GF-D8 (cell line): Measurements from ENCODE around the gene HLA-DMB.

Source experiments
- DNase-seq: peaks from one replicate; lab custom pipeline; 2025; lab: John Stamatoyannopoulos, UW

HLA-DMB gene

DNA sequence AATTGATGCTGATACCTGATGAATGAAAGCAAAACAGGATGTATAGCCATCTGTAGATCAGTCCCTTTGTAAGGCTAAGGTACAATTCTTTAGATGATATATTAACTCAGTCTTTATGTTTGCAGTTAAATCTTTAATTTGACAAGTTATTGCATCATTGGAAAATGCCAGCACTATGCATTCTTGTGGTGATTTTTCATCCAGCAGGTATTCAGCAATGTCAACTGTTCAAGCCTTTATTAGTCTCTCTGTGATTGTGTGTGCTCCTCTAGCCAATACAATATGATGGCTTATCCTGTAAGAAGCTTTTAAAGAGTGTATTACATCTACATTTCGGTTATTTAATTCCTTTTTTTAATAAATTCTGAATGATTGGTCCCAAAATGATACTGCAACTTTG, 34.3 kb downstream of the HLA-DMB start:
- DNase-seq = no peak

DNA sequence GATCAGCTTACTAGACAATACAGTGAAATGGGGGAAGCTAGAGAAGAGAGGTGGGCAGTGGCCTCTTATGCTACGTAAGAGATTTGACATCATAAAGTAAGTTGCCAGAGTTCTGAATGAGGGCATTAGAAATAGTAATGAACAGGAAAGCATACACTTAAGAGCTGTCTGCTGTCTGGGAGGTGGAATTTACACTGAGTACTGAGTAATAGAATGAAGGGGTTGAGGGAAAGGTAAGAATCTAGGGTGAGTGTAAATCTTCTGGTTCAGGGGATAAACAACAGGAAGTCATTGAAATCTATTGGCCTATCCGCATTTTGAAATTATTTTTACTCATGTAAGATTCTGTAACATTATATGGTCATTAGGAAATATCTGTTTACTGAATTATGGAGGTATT, 35.8 kb downstream of the HLA-DMB start:
- no peak for DNase-seq

DNA sequence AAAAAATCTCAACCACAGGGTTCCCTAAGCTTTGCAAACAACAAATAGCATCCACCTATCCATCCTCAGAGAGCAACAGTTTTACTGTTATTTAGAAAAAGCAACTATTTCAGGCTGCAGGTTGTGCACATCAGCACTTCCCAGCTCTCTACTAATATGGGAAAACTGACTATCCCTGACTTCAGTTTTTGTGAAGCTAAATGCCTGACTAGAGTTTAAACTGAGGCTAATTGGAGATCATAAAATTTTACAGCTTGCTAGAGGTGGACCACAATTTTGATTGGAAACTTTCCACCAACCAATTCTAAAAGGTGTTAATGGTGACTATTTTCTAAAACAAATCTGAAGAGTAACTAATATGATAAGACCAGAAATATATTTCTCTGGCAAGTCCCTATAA, 36.9 kb downstream of the HLA-DMB start:
- no peak for DNase-seq

DNA sequence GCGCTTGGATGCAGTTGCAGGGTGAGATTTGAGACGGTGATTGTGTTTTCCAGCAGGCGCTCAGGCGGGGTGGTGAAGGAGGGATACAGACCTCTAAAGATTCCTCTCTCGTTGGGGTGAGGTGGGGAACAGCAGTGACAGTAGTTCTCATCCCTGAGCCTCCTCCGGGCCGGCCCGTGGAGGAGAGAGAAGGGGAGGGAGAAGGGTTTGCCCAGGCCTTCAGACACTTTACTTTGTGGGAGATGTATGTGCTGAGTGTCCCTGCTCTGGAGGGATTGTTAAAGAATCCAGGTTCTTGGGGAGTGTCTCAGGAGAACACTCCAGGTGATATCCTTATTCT, 45.9 kb downstream of the HLA-DMB start:
- DNase-seq = no peak

DNA sequence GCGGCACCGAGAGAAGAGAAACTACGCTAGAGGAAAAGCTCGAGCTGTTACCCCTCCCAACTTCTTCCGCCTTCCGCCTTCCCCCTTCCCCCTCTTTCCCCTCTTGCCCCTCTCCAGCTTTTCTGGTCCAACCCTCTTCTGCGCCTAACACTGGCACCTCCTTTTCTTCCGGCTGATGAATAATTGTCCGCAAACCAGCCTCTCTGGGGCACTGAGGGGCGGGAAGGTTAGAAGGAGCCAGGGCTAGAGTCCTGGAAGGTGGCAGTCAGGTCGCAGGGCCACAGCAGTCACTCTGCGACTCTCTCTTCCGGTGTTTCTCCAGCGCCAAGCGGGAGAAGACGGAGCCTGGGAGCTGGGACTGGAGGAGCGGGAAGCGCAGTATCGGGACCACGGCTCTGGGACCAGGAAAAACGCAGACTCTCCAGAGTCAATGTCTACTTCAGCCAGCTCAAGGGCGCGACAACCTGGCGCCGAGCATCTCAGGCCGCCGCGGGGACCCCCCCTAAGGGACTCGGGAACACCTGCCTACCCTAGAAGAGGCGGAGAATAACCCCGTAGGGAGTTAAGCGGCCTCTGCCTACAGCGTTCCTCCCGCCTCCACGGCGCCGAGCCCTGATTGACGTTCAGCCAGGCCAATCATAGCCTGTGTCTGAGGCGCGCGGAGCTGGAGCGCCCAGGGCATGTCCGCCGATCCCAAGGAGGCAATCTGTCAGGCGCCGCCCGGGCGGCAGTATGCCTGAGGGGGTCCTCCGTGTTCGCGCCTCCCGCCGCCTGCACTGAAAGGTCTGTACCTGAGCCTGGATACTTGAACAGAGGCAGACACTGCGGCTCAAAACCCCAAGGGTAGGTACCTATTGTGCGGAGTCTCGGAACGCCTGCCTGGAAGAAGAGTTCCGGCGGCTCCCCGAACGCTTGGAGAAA, 46.5 kb downstream of the HLA-DMB start:
- DNase-seq = peak; percentile 61

DNA sequence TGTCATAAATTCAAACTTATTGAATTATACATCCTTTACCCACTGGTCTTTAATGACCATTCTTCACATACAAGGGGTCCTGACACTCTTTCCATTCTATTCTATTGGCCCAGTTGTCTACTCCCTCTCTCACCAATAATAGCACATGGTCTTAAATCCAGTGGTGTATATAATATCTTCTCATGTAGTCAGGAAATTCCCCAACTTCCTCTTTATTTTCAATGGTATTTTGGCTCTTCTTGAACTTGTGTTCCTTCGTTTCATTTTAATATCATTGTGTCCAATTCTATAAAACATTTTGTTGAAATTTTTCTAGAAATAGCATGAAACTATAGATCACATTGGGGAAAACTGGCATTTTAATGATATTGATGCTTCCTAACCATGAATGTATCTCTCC, 50.0 kb downstream of the HLA-DMB start:
- DNase-seq = no peak

DNA sequence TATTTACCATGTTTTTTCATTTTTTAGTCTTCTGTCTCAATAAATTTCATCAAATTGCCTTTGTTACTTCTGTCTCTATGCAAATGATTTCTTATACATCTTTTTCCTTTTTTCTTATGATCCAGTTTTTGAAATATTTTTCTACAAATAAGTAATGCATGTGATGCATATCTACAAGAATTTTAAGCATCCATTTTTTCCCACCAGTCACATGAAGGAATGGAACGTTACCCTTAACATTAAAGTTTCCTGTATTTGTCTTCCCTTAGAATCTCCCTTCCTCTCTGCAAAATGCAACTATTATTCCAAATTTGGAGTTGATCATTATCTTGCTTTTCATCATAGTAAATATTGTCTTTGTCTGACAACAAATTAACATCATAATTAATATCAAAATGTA, 51.3 kb downstream of the HLA-DMB start:
- DNase-seq = no peak

DNA sequence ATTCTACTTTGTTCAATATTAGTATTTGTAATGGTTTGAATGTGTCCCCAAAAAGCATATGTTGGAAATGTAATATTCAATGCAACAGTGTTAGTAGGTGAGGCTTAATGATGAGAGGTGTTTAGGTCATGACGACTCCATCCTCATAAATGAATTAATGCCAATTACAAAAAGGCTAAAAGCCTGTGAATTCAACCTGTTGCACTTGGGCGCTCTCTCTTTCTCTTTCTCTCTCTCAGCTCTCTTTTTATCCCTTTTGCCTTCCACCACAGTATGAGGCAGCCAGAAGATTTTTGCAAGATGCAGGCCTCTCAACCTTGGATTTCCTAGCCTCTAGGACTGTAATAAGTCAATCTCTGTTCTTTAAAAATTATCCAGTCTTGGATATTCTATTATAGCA, 52.3 kb downstream of the HLA-DMB start:
- no peak for DNase-seq

DNA sequence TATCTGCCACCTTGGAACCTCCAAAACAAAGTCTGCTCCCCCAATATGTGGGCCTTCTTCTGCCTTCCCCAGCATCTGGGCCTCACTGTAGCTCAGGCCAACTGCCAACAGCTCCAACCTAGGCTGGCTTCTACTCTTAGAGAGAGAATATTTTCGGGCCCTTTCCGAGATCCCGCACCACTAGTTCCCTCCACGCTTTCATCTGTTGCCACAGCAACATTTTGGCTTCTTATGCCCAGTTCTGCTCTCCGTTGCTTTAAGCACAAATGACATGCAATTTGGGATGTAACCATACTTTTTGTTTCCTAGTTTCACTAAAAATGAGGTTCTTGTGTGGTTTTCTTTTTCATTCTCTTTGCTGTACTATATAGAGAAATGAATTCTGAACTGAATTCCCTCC, 53.2 kb downstream of the HLA-DMB start:
- DNase-seq = no peak

DNA sequence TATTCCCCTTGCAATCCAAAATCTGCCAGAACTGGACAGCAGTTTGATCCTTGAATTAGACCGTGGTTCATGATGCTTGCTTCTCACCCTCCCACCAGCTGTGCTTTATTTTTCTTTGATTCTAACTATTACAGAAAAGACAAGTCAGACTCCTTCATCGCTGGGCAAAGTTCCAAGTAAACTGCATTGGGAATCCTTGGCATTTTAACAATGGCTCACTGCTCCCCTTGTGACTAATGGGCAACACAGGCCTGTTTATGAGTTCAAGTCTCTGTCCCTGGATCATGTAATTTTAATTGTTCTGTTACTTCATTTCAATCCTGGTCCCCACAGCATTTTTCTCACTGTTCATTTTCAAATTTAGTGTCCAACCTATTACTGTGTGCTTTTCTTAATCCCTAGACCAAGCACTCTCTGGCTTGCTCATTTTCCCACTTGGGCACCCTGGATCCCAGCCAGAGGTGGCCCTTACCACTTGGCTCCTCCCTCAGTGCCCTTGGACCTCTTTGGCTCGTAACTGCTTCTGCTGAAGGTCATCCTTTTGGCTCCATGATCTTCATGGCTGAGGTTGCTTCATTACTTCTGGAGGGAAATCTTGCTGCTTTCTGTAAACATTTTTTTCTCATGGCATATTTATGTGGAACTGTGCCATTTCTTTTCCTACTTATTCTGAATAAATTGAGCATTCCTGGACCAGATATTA, 54.0 kb downstream of the HLA-DMB start:
- DNase-seq = no peak

DNA sequence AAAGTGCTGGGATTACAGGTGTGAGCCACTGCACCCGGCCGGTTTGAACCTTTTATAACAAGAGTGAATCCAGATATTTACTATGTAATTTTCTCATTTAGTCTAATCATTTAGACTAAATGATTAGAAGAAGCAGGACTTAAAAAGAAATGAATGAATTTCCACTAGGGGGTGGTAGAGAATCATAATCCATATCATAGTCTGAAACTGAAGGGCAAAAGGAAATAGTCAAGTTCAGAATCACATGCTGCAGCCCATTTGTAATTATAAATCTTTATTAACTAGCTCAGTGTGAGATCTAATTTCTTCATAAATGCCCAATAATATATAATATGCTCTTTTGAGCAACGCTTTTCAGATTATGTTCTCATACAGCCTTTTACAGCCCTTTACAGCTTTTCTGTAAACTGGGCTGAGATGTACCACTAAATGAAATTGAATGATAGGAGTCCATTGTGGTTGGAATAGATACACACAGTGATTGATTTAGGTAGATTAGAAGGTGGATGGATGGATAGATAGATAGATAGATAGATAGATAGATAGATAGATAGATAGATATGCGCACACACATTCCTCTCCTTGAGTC, 55.0 kb downstream of the HLA-DMB start:
- DNase-seq = peak; percentile 29
